Epithelial cell of esophagus (primary cell): ENCODE results near the gene KLHL9.

Experiments used
- DNase-seq: peaks from one replicate; pipeline ENCODE4 v3.0.0; 2010; ENCODE audit warnings: low read depth
- H3K4me3 ChIP-seq: 2 replicates; pipeline ENCODE4 v1.5.1; 2011; ENCODE audit warnings: mild to moderate bottlenecking, low read length, control low read depth
- CTCF ChIP-seq: IDR thresholded peaks from 2 replicates; pipeline ENCODE4 v1.5.1; 2011; ENCODE audit warnings: low read depth, mild to moderate bottlenecking, low read length, control low read depth, inconsistent platforms; ENCODE audit not compliant: insufficient read depth; ENCODE audit errors: missing control alignments

KLHL9 gene

GRCh38 chr9:21357479-21358460 is 22.6 kb upstream of the KLHL9 start:
- no peak for DNase-seq
- no peak overlapping the region for H3K4me3 ChIP-seq
- TF ChIP-seq CTCF: no peak

- DNase-seq: no peak
These were observed 15.6 kb upstream of the KLHL9 start, which contains the start of gene IFNA6 for GRCh38 chr9:21350787-21351186. TSS of gene IFNA6 (minus strand) at chr9:21350887. CDS start at chr9:21350887, 0 bp downstream.

GRCh38 chr9:21348430-21348970 is 13.3 kb upstream of the KLHL9 start:
- TF ChIP-seq CTCF: no peak
- DNase-seq: no peak
- H3K4me3 ChIP-seq: no peak overlapping the region

More at GRCh38 chr9:21350787-21351186, 15.6 kb upstream of the KLHL9 start, which contains the start of gene IFNA6:
- H3K4me3 ChIP-seq: no peak within 1 kb of the TSS
- no peak for TF ChIP-seq CTCF

DNA sequence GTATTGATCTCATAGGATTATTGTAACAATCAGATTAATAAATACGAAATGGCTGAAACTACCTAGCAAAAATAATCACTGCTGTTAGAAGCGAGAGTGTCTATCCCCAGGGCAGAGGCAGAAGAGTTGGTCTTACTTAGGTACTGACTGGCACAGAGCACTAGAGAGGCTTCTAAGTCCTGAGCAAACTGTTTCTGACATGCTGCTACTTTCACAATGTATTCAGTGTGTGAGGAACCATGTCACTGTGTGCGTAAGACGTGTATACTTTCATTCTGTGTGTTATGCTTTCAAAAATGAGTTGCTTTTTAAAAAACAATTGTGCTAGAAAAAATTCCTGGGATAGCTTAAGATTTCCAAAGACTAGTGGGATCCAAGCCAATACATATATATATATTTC is 5.5 kb upstream of the KLHL9 start:
- TF ChIP-seq CTCF: no peak
- no peak overlapping the region for H3K4me3 ChIP-seq
- no peak for DNase-seq

GRCh38 chr9:21336457-21336856 is 1.3 kb upstream of the KLHL9 start:
- no peak for DNase-seq
- no peak overlapping the region for H3K4me3 ChIP-seq
- TF ChIP-seq CTCF: no peak

DNA sequence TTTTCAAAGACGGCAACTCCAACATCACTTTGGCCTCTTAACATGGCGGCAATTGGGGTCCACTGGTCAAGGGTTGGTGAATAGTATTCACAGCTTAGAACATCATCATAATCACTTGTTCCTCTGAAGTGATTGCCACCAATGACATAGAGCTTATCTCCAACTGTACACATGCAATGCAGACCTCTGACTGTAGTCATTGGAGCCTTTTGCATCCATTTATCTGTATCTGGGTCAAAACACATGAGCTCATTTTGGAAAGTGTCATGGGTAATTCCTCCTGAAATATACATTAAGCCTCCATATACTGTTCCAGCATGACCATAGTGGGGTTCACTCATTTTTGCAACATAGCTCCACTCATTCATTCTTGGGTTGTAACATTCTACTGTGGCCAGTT is 2.0 kb downstream of the KLHL9 start:
- H3K4me3 ChIP-seq: no peak overlapping the region

More for the DNA sequence above, 2.0 kb downstream of the KLHL9 start:
- no peak for TF ChIP-seq CTCF
- no peak for DNase-seq
